Fibroblast of villous mesenchyme (primary cell): ENCODE data around the gene TMEM100. TPM values are rescaled to one million over a fixed set of nuclear protein-coding genes. Genes with fewer than 3 reads are reported as not detected.

Source experiments
- DNase-seq: peaks from one replicate; pipeline ENCODE4 v3.0.0-alpha.2; 2010; ENCODE audit warnings: low read depth
- H3K4me3 ChIP-seq: 2 replicates; pipeline ENCODE4 v1.5.1; 2011; ENCODE audit warnings: low read depth, mild to moderate bottlenecking, low read length
- total RNA-seq: library from RNA; depleted of rRNA; stranded (reverse); fragments of >200 nt; gene quantifications from 2 replicates; pipeline ENCODE4 v1.2.3, GENCODE V29; 2012
- TF ChIP-seq, protein P1 (sequence below): IDR thresholded peaks from 2 replicates; pipeline ENCODE4 v1.5.1; 2012; ENCODE audit warnings: low read depth, mild to moderate bottlenecking, low read length; ENCODE audit not compliant: insufficient read depth

The TMEM100 gene, protein sequence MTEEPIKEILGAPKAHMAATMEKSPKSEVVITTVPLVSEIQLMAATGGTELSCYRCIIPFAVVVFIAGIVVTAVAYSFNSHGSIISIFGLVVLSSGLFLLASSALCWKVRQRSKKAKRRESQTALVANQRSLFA
- under 0.01 and 1.3 TPM in 2 replicates for total RNA-seq

DNA sequence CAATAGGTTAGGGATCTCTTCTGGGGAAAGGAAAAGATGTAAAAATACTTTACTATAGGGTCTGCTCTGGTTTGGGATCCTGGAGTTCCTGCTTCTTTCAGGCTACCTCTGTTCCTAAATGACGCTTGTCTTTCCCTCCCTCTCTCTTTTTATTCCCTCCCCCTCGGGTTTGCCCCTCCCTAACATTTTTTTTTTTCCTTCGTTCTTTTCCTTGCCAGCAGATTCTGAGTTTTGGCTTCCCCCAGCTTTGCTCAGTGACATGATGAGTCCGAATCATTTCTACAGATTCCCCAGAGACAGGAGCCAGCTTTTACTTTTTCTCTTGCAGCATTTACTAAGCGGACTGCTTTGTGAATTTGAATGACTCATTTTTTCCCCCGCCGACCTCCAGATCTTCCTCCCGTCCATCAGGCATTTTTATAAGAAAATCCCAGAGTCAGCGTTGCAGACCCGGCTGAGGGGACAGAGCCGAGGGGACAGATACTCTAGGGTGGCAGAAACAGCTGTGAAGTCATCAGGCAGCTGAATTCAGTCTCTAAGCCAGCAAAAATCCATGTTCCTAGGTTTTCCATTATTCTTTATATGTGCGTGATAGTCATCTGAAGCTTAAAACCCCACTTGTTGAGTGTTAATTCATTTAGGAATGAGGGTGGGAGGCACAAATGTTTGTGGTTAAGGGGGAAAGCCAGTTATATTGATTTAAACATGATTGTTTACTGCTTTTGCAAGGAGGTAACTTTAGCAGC lies at the start of gene TMEM100:
TMEM100 (minus strand) TSS at position 123 of the 746 bp plus-strand sequence. CDS start 1,794 bp downstream, outside the sequence.
- peak; percentile 84 for DNase-seq
- TF ChIP-seq, protein P1, sequence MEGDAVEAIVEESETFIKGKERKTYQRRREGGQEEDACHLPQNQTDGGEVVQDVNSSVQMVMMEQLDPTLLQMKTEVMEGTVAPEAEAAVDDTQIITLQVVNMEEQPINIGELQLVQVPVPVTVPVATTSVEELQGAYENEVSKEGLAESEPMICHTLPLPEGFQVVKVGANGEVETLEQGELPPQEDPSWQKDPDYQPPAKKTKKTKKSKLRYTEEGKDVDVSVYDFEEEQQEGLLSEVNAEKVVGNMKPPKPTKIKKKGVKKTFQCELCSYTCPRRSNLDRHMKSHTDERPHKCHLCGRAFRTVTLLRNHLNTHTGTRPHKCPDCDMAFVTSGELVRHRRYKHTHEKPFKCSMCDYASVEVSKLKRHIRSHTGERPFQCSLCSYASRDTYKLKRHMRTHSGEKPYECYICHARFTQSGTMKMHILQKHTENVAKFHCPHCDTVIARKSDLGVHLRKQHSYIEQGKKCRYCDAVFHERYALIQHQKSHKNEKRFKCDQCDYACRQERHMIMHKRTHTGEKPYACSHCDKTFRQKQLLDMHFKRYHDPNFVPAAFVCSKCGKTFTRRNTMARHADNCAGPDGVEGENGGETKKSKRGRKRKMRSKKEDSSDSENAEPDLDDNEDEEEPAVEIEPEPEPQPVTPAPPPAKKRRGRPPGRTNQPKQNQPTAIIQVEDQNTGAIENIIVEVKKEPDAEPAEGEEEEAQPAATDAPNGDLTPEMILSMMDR, result no peak
- peak within 1 kb of the TSS; percentile 53 for H3K4me3 ChIP-seq

DNA sequence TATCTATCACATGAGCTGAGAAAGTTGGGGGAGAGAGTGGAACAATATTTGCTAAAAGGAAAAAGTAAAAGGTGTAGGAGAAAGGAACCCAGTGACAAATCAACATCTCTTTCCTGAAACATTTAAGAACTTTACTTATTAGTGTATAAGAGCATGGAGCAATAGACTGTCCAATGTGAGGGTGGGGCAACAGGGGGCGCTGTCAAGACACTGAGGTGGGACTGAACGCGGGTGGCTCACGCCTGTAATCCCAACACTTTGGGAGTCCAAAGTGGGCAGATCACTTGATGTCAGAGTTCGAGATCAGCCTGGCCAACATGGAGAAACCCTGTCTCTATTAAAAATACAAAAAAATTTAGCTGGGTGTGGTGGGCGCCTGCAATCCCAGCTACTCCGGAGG lies 49.4 kb upstream of the TMEM100 start:
- DNase-seq, result no peak
- H3K4me3 ChIP-seq, result no peak overlapping the region
- TF ChIP-seq, protein P1, result no peak

DNA sequence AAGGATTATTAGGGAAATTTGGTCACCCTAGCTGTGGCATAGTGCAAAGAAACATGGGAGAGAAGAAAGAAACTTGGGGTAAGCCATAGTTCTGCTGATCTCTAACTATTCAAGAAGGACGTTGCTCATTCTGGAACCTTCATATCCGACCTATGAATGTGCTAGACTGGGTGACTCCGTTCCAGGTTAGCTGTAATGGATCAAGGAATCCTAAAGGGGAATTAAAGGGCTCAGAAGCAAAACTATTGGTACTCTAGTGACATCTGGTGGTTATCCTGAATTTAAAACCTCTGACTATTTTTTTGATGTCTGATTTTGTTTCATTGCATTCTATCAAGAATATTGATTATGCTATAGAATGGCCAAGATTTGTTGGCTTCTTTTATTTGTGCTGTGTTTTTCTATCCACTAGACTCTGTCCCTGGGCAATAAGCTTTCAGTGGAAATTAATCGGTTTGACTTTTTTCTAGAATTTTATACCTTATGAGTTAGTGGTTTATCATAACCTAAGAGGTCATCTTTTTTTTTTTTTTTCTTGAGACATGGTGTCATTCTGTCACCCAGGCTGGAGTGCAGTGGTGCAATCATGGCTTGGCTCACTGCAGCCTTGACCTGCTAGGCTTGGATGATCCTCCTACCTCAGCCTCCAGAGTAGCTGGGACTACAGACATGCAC lies 47.7 kb upstream of the TMEM100 start:
- peak; percentile 73 for DNase-seq
- H3K4me3 ChIP-seq, result no peak overlapping the region
- TF ChIP-seq, protein P1, result peak; percentile 46

DNA sequence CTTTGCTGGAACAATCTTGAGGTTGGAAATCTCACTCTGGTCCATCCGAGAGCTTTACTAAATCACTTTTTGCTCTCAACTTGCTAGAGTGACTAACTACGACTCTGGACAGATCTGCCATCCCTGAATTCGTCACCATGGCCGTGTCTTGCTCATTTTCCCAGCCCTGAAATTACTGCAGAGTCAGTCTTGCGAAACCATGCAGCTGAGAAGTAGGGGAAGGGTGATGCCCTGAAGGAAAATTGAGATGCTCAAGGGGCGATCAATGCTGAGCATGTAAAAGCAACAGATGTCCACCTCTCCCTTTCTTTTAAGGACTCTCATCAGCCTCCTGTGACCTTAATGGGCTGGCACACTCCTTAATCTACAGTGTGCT lies 46.9 kb upstream of the TMEM100 start:
- H3K4me3 ChIP-seq, result no peak overlapping the region

DNA sequence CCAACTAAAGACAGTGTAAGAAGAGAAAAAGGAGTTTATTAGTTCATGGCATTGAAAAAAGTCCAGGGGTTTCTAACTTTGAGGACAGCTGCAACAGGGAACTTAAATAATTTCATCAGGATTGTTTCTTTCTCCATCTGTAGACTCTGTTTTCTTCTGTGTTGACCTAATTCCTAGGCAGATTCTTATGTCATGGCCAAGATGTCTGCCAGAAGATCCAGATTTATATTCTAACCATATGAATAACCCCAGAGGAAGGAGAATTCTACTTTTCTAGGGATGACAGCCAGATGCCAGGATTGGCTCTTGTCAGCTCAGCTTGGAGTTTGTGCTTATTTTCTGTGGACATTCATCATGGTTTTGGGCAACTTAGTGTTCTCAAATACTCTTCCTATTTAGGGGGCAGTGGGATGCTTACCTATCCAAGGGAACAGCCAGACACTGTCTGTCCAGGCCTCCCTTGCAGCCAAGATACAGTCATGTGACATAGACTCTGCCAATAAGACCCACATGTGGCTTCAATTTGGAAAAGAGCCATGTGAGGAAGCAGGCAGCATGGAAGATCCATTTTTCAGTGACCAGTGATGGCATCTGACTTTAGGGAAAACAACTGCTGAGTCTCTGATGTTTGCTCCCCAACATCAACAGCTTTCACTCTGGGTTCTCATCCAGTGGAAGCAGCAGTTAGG lies 46.4 kb upstream of the TMEM100 start:
- TF ChIP-seq, protein P1, result no peak
- peak; percentile 13 for DNase-seq
- no peak overlapping the region for H3K4me3 ChIP-seq

More for the DNA sequence above, 46.9 kb upstream of the TMEM100 start:
- peak; percentile 90 for DNase-seq
- TF ChIP-seq, protein P1, result no peak

DNA sequence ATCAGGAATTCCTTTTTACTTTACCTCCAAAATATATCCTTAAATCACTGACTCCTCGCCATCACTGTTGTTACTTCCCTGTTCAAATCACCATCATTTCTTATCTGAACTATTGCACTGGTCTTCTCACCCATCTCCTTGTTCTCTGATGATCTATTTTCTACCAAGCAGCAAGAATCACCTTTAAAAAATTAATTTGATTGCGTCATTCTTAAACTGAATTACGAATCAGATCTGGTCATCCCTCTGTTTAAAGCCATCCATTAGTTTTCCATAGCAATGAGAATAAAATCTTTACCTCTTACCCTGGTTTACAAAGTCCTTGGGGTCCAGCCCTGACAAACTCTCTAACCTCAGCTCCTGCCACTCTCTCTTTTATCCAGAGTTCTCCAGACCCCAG lies 42.8 kb upstream of the TMEM100 start:
- TF ChIP-seq, protein P1, result no peak
- no peak overlapping the region for H3K4me3 ChIP-seq
- no peak for DNase-seq
